Endometrial microvascular endothelial cells (primary cell): Measurements from ENCODE around the gene EID3. TPM values are rescaled to one million over a fixed set of nuclear protein-coding genes. Genes with fewer than 3 reads are reported as not detected.
"Not testable (repeated sequence)": the region's sequence is repeated elsewhere in the genome, so short reads cannot be mapped to it uniquely, and the experiment has no call there.

Source experiments
- in situ Hi-C: cut with HindIII; loops from 2 replicates; pipeline ENCODE4 v1.10.0; 2017; ENCODE audit warnings: low sequenced_read_pairs, low pct_unique_long_range_greater_than_20kb; ENCODE audit errors: inconsistent ontology term
- total RNA-seq: library from RNA; depleted of rRNA; stranded (reverse); fragments of >200 nt; gene quantifications from one replicate; pipeline ENCODE4 v1.2.3, GENCODE V29; 2015; ENCODE audit errors: inconsistent ontology term

The EID3 gene
- total RNA-seq, result 1.5 TPM

DNA sequence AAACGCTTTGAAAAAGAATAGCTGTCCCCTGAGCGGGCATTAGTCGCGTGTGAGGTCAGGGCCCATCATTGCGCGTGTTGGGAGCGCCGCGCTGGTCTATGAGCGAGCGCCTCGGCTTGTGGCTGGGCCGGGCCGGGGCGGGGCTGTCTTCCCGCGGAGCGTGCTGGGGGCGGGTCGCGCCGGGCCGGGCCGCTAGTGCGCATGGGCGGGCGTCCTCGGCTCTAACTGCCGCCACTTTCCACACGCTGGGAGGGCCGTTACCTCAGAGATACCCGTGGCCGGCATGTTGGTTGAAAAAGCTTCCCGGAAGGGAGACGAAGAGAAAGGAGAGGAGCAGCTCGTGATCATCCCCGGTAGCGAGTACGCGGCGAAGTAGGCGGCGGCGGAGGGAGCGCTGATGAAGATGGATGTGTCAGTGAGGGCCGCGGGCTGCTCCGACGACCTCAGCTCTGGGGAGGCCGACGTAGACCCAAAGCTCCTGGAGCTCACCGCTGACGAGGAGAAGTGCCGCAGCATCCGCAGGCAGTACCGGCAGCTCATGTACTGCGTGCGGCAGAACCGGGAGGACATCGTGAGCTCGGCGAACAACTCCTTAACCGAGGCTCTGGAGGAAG lies at the start of gene EID3:
Gene EID3, plus strand, starts transcription at position 202 of the 614 bp plus-strand sequence. Its CDS starts 196 bp downstream, at position 398.
- in situ Hi-C loops, result loop anchor here (5.0 to 25.0 kb wide), 2 partner anchors 44 to 91 kb away; partner anchors contain the start of gene TXNRD1

DNA sequence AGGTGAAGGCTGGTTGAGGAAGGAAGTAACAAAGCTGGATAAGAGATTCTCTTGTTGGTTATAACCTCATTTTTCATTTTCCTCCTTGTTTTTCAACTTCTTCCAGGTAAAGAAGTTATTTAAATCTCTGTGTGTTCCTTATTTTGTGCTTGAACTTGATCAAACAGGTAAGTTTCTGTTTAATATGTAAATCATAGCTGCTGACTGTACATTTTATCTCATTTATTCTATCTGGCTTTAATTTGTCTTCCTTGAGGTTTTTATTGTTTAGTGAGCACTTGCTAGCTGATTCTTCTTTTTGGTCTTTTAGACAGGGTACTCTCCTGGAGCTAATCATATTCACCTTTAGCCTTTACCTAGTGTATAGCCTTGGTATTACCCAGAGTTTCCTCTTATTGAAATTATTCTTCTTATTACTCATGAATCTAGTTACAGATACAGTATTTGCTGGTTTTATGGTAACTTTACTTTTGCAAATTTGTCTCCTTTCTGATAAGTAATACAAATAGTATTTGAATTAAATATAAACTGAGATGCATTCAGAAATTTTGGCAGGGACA lies 45.5 kb upstream of the EID3 start:
- in situ Hi-C loops, result no loop called here

DNA sequence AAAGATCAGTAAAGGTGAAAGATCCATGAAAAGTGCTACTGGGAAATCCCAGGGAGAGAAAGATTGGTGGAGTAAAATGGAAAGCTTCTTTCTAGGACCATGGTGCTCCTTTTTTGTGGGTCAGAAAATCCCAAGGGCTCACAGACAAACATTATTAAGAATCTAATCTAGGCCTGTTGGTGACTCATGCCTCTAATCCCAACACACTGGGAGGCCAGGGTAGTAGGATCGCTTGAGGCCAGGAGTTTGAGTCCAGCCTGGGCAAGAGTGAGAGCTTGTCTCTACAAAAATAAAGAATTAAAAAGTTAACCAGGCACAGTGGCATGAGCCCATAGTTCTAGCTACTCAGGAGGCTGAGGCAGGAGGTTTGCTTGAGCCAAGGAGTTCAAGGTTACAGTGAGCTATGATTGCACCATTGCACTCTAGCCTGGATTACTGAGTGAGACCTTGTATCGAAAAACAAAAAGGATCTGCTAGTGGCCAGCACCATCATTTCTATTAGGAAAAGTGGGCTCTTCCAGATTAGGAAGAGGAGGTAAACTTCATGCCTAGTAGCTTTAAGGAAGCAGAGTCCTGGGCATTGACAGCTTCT lies 45.0 kb upstream of the EID3 start:
- in situ Hi-C loops, result no loop called here

DNA sequence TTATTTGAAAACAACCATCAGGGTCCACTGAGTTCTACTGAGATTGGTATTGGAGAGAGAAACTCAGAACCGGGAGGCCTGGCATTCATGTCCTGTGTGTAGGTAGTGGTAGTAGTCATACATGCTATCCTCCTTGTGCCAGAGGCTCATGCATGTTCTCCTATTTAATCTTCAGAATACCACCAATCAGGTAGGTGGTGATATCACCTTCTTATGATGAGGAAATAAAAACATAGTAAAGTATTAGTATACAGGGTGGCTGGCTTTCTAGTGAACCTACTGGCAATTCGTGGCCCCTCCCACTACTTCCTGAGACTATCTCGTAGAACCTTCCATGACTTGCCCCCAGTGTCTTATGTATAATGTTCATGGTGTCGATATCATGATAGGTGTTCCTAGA lies 40.5 kb upstream of the EID3 start:
- in situ Hi-C loops, result no loop called here

DNA sequence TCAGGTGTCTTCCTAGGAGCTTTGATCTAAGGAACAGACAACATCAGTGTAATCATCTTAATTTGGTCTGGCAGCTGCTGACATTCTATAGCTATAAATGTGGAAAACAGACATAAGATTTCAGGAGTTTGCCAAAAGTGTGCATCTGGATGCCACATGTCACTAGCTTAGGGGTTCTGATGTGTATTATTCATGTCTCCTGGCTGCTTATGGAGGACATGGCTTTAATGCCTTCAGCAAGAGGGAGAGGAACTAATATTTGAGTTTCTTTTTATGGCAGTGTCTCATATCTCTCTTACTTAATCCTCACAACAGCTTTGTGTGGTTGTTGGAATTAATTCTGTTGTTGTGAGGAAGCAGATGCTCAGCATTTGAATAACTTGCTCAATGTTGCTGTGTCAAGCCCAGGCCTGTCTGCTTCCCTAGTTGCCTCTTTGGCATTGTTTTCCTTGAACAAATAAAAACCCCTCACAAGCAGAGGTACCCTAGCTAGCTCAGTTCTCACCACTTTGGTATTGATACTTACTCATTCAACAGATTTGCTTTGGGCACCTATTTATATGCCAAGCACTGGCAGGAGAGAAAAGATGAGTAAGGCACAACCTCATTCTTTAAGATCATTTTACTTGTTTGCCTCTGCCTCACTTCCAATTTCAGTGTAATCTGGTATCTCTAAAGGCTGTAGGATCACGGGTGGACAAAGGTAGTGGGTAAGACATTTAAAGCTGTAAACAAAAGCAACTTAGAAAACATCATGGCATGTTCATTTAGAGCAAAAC lies 39.8 kb upstream of the EID3 start:
- in situ Hi-C loops, result no loop called here

DNA sequence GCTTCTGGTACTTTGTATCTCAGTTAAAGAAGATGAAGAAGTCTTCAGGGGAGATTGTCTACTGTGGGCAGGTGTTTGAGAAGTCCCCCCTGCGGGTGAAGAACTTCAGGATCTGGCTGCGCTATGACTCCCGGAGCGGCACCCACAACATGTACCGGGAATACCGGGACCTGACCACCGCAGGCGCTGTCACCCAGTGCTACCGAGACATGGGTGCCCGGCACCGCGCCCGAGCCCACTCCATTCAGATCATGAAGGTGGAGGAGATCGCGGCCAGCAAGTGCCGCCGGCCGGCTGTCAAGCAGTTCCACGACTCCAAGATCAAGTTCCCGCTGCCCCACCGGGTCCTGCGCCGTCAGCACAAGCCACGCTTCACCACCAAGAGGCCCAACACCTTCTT lies 38.1 kb upstream of the EID3 start:
- in situ Hi-C loops, result not testable (repeated sequence)

DNA sequence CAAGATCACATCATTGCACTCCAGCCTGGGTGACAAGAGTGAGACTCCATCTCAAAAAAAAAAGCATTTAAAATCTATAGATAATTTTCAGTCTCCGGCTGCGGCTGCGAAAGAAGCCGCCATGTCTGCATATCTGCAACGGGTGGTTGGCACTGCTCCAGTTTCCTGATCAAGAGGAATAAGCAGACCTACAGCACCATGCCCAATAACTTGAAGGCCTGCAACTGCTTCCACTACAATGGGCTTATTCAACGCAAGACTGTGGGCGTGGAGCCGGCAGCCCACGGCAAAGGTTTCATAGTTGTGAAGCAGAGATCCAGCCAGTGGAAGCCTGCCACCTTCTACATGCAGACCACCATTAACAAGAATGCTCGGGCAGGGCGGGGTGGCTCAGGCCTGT lies 30.6 kb upstream of the EID3 start:
- in situ Hi-C loops, result no loop called here

DNA sequence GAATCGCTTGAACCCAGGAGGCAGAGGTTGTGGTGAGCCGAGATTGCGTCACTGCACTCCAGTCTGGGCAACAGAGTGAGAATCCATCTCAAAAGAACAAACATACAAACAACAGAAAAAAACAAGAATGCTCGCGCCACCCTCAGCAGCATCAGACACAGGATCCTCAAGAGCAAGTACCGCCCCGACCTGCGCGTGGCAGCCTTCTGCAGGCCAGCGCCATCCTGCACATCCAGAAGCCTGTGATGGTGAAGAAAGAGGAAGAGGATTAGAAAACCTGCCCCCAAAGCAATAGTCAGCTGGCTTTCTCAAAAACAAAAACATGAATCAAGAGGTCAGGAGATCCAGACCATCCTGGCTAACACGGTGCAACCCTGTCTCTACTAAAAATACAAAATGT lies 30.0 kb upstream of the EID3 start:
- in situ Hi-C loops, result no loop called here

DNA sequence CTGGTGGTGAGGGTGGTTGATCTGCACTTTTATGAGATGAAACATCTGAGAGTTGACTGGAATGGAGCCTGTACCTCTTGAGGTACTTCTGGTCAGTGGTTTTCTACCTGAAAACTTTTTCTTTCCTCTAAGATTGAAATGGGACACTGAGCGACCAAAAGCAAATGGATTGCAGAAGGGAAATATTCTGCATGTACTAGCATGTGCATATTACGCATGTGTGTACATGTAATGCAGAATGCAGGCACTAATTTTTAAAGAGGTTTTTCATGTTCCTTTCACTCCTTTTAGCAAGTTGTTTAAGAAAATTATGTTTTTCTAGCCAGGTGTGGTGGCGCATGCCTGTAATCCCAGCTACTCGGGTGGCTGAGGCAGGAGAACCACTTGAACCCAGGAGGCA lies 28.7 kb upstream of the EID3 start:
- in situ Hi-C loops, result no loop called here

DNA sequence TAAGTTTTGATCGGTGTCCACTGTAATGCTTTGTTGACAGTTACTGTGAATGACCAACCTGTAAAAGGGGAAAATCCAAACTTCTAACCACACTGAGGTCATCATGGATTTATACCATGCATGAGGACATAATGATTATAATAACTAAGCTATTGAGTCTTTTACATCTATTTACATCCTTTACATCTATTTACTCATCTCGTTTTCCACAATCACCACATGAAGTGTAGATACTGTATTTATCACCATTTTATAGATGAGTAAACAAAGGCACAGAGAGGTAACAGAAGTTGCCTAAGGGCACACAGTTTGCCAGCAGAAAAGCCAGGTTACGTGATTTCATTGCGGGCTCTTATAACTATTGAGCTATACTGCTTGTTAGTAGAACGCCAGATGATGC lies 27.9 kb upstream of the EID3 start:
- in situ Hi-C loops, result no loop called here

DNA sequence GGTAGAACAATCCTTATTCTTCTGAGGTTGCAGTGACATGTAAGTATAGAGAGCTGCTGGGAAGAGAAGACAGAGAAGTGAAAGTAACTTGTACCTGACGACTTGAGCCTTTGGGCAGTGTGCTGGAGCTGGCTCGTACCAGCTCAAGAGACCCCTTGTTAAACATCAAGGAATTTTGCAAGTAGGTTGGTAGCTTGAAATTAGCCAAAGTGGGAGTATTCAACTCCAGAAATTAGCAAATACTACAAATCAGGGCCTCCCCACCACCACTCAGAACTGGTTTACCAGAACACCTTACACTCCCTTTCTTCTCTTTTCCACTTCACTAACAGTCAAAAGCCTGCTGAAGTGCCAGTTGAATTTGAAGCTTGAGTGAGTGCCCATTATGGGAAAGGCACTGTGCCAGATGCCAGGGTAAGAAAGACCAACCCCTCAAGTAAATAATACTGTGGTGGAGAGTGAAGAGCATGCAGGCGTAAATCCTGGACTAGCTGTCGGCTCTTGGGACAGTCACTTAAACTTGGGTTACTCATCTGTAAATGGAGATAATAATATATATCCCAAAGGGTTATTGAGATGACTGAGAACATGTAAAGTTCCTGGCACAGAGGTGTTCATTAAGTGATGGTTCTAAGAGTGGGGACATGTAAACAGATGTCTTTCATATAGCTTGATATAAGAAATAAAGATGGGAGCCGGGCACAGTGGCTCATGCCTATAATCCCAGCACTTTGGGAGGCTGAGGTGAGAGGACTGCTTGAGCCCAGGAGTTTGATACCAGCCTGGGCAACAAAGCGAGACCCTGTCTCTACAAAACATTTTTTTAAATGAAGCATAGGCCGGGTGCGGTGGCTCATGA lies 27.0 kb upstream of the EID3 start:
- in situ Hi-C loops, result no loop called here

DNA sequence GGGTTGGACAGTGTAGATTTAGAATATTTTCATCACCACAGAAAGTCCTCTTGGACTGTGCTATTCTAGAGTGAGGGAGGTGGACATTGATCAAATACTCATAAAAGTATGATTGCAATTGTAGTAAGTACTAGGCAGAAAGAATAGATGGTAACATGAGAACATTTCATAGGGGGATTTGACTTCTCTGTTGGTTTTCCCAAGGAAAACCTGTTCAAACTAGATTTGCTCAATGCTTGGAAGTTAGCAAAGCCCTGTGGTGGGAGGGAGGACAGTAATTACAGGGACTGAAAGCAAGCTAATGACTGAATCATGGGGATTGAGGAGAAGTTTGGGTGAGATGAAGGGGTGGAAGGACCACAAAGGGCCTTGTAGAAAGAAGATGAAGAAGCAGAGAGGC lies 24.4 kb upstream of the EID3 start:
- in situ Hi-C loops, result no loop called here

DNA sequence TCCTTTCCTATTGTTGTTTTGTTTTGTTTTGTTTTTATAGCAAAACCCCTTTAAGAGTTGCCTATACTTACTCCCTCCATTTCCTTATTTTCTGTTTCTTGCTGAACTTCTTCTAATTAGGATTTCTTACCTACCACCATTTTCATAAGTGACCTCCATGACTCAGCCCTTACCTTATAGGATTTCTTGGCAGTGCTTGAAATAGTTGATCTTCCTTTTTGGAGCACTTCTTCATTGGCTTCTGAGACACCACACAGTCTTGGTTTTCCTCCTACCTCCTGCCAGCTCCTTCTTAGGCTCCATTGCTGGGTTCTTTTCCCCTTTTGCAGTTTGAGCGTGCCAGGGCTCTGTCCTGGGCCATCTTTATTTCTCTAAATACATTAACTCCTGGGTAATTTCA lies 23.4 kb upstream of the EID3 start:
- in situ Hi-C loops, result no loop called here

DNA sequence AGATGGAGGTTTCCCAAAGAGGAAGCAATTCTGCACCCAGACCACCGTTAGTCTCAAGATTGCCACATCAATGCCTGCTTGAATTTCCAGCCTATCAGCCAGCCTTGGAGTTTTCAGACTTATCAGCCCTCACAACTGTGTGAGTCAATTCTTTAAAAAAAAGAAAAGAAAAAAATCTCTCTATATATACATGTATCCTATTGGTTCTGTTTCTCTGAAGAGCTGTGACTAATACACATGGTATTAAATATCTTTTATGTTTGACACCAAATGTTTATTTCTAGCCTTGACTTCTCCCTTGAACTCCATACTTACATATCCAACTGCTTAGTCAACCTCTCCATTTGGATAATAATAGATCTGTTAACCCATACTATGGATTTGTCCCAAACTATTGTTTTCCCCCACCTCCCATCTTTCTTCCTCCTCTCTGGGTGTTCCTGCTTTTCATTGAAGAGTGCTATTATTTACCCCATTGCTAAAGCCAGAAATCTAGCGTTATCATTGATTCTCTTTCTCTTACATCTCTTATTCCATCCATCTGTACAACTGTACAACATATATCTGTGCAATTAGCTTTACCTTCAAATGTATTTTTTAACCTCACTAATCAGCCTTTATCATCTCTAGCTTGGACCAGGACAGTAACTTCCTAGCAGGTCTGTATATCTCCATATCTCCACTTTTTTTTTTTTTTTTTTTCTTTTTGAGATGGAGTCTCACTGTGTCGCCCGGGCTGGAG lies 22.7 kb upstream of the EID3 start:
- in situ Hi-C loops, result no loop called here

DNA sequence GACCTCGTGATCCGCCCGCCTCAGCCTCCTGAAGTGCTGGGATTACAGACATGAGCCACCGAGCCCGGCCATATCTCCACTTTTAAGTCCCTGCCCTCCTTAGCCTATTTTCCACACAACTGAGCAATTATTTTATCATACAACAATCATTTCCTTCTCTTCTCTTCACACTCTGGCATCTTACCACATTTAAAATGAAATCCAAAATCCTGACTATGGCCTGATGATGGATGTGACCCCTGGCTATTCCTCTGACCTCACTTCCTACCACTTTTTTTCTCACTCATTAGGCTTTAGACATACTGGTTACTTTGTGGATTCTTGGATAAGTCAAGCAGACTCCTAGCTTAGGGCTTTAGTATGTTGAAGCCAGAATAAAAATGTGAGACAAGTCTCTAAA lies 21.9 kb upstream of the EID3 start:
- in situ Hi-C loops, result no loop called here

DNA sequence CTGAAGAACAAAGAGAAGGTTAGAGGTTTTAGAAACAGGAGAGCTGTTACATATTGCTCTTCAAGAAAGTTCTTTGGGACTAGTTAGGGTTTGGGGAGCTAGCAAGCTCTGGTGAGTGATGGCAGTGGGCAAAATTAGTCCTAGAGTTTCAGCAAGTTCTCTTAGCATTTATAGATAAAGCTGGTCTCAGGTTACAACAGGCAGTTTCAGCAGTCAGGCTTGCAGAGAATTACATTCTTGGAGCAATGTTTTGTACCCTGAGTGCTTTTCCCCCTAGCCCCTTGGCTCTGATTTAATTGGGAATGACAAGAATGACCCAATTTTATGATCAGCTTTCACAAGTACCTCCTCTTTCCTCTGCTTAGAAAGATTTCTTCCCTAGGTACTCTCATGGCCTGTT lies 21.4 kb upstream of the EID3 start:
- in situ Hi-C loops, result no loop called here

DNA sequence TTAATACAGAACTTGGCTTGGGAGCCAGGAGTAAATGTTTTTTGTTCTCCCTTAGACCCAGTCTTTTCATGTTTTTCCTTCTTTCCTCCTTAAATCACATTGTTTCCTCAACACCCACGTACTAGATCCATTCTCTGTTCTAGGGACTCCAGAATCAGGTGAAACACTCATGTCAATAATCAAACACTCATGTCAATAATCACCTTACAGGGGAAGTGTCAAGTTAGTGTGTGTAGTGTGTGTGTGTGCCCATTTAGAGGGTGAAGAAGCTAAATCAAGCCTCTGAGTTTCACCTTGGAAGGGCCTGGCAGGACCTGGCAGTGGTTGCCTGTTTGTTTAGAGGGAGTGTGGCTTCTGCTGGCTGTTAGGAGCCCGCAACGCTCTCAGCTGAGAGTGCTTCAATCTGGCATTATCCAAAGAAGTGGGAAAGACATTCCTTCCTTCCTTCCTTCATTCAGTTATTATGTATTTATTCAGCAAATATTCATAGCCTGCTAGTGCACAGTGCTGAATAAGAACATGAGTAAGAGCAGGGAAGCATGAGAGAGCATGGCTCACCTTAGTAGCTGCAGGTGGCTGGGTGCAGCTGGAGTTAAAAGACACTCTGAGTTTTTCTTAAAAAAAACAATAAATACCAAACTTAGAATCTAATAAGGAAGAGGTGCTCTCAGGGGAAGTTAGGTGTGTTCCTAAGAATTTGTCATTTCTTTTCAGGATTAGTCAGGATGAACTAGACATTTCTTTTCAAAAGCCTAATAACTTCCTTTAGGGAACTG lies 17.6 kb upstream of the EID3 start:
- in situ Hi-C loops, result no loop called here
